Spleen (tissue), 7 donors: ENCODE measurements around the gene MRAS.

Experiments used
- POLR2A ChIP-seq, 3 donors: fragments of 450-650 bp; IDR thresholded peaks; one replicate each; pipeline ENCODE4 v1.5.1; 2017; ENCODE audit warnings: antibody characterized with exemption in 3 of 3, mild to moderate bottlenecking in 1 of 3
- POLR2AphosphoS5 ChIP-seq, 3 donors: sonication (generic); formaldehyde crosslinking; IDR thresholded peaks; one replicate each; pipeline ENCODE4 v1.5.1; 2017; ENCODE audit warnings: antibody characterized with exemption in 3 of 3
- TF ChIP-seq, protein P1 (sequence below), 11 experiments: fragments of 200-600 bp in 7 of 11; fragments of 450-650 bp in 4 of 11; sonication (generic) in 4 of 11; IDR thresholded peaks in 8 of 11; conservative IDR thresholded peaks in 3 of 11; 1 replicate in 7 of 11; 2 replicates in 4 of 11; pipeline versions ENCODE4 v1.4.0 to v1.8.0; 2016 to 2021; ENCODE audit warnings: antibody characterized with exemption in 11 of 11, inconsistent platforms in 4 of 11, mild to moderate bottlenecking in 1 of 11
- donor health status: DM: no; HTN: no; CAD: no; lungs with moderate emphysema.
- donor health status: DM: no; HTN: no; CAD: no.
- donor health status: DM: no; HTN: no; CAD: no.

DNA sequence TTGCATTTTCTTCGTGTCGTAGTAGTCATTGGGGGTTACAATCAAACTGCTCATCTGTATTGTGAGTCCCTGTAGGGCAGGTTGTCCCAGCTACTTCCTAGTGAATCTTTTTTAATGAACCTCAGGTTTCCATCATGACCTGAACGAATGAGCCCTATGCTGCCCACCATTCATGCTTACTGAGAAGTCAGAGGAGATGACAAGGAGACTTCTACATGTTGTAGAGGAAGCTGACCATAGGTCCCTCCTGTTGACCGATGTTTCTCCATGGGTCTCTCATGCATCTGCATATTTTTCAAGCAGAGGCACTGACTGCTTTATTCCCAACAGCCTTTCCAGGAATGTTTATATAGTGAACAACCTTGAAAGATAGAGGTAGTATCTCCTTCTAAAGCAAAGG is 13.8 kb upstream of the MRAS start:
- TF ChIP-seq POLR2A (IDR thresholded peaks at IDR 0.05) (no peak), POLR2AphosphoS5 (IDR thresholded peaks at IDR 0.05) (no peak)
- TF ChIP-seq, protein P1, sequence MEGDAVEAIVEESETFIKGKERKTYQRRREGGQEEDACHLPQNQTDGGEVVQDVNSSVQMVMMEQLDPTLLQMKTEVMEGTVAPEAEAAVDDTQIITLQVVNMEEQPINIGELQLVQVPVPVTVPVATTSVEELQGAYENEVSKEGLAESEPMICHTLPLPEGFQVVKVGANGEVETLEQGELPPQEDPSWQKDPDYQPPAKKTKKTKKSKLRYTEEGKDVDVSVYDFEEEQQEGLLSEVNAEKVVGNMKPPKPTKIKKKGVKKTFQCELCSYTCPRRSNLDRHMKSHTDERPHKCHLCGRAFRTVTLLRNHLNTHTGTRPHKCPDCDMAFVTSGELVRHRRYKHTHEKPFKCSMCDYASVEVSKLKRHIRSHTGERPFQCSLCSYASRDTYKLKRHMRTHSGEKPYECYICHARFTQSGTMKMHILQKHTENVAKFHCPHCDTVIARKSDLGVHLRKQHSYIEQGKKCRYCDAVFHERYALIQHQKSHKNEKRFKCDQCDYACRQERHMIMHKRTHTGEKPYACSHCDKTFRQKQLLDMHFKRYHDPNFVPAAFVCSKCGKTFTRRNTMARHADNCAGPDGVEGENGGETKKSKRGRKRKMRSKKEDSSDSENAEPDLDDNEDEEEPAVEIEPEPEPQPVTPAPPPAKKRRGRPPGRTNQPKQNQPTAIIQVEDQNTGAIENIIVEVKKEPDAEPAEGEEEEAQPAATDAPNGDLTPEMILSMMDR (IDR thresholded peaks at IDR 0.05 in 8 of 11, conservative IDR thresholded peaks at IDR 0.05 in 3 of 11): no peak
